Liver (tissue), 9 donors: ENCODE measurements around the gene BATF3. TPM values are rescaled to one million over a fixed set of nuclear protein-coding genes. Genes with fewer than 3 reads are reported as not detected.

Experiments
- DNase-seq: peaks from one replicate; pipeline ENCODE4 v3.0.0-alpha.2; 2017; ENCODE audit warnings: low spot score
- H3K27ac ChIP-seq, 2 donors: one replicate each; pipeline ENCODE4 v1.7.0; 2013; ENCODE audit warnings: inconsistent platforms in 2 of 2, low read length in 2 of 2, control low read depth in 1 of 2, low read depth in 1 of 2, mild to moderate bottlenecking in 1 of 2
- H3K27me3 ChIP-seq, 4 donors: one replicate each; pipeline versions ENCODE4 v1.6.1 to v1.7.0; 2013; ENCODE audit warnings: low read length in 3 of 4, inconsistent platforms in 1 of 4, mild to moderate bottlenecking in 1 of 4, moderate library complexity in 1 of 4; ENCODE audit not compliant: control insufficient read depth in 4 of 4, insufficient read depth in 4 of 4
- H3K36me3 ChIP-seq, 4 donors: one replicate each; pipeline versions ENCODE4 v1.6.1 to v1.7.0; 2013; ENCODE audit warnings: low read length in 3 of 4, mild to moderate bottlenecking in 3 of 4, low read depth in 1 of 4, moderate library complexity in 1 of 4; ENCODE audit not compliant: control insufficient read depth in 4 of 4, insufficient read depth in 3 of 4
- H3K4me1 ChIP-seq, 4 donors: one replicate each; pipeline versions ENCODE4 v1.6.1 to v1.7.0; 2013; ENCODE audit warnings: low read length in 3 of 4, mild to moderate bottlenecking in 3 of 4, moderate library complexity in 1 of 4; ENCODE audit not compliant: control insufficient read depth in 4 of 4, insufficient read depth in 4 of 4
- H3K4me3 ChIP-seq, 3 donors: one replicate each; pipeline versions ENCODE4 v1.6.1 to v1.7.0; 2013; ENCODE audit warnings: low read length in 3 of 3, control low read depth in 1 of 3, low read depth in 1 of 3, mild to moderate bottlenecking in 1 of 3
- H3K9ac ChIP-seq, 2 donors: one replicate each; pipeline ENCODE4 v1.7.0; 2013; ENCODE audit warnings: low read length in 2 of 2, mild to moderate bottlenecking in 2 of 2, moderate library complexity in 2 of 2, control low read depth in 1 of 2, low read depth in 1 of 2
- H3K9me3 ChIP-seq, 4 donors: one replicate each; pipeline versions ENCODE4 v1.6.1 to v1.7.0; 2013; ENCODE audit warnings: low read length in 3 of 4; ENCODE audit not compliant: control insufficient read depth in 4 of 4
- ATF3 ChIP-seq: IDR thresholded peaks from 2 replicates; pipeline ENCODE4 v1.6.1; 2016; ENCODE audit warnings: antibody characterized with exemption
- CTCF ChIP-seq: fragments of 150-350 bp; IDR thresholded peaks from 2 replicates; pipeline ENCODE4 v1.5.1; 2017; ENCODE audit warnings: improper control_type of control experiment, low read depth, low read length; ENCODE audit not compliant: missing input control
- EGR1 ChIP-seq, 2 donors: IDR thresholded peaks; 2 replicates each; pipeline ENCODE4 v1.6.1; 2016 to 2018; ENCODE audit warnings: antibody characterized with exemption in 2 of 2, low read depth in 2 of 2
- FOXA1 ChIP-seq: IDR thresholded peaks from 2 replicates; pipeline ENCODE4 v1.6.1; 2016; ENCODE audit warnings: antibody characterized with exemption
- FOXA2 ChIP-seq: IDR thresholded peaks from 2 replicates; pipeline ENCODE4 v1.6.1; 2016; ENCODE audit warnings: antibody characterized with exemption
- GABPA ChIP-seq, 2 donors: IDR thresholded peaks in 1 of 2; conservative IDR thresholded peaks in 1 of 2; 2 replicates each; pipeline ENCODE4 v1.6.1; 2016; ENCODE audit warnings: antibody characterized with exemption in 2 of 2, mild to moderate bottlenecking in 1 of 2, moderate library complexity in 1 of 2
- HNF4A ChIP-seq, 2 donors: conservative IDR thresholded peaks; 2 replicates each; pipeline ENCODE4 v1.6.1; 2016; ENCODE audit warnings: antibody characterized with exemption in 2 of 2, mild to moderate bottlenecking in 2 of 2
- HNF4G ChIP-seq: IDR thresholded peaks from 2 replicates; pipeline ENCODE4 v1.6.1; 2016; ENCODE audit warnings: antibody characterized with exemption
- JUND ChIP-seq, 2 donors: IDR thresholded peaks; 2 replicates each; pipeline ENCODE4 v1.6.1; 2016; ENCODE audit warnings: antibody characterized with exemption in 2 of 2
- MAX ChIP-seq: IDR thresholded peaks from 2 replicates; pipeline ENCODE4 v1.6.1; 2016; ENCODE audit warnings: antibody characterized with exemption
- NR2F2 ChIP-seq: IDR thresholded peaks from 2 replicates; pipeline ENCODE4 v1.6.1; 2016; ENCODE audit warnings: antibody characterized with exemption
- RAD21 ChIP-seq, 2 donors: IDR thresholded peaks; 2 replicates each; pipeline ENCODE4 v1.6.1; 2016; ENCODE audit warnings: antibody characterized with exemption in 2 of 2, mild to moderate bottlenecking in 2 of 2
- REST ChIP-seq: IDR thresholded peaks from 2 replicates; pipeline ENCODE4 v1.6.1; 2016; ENCODE audit warnings: antibody characterized with exemption, mild to moderate bottlenecking
- RXRA ChIP-seq, 2 donors: IDR thresholded peaks; 2 replicates each; pipeline ENCODE4 v1.6.1; 2017 to 2018; ENCODE audit warnings: antibody characterized with exemption in 2 of 2, mild to moderate bottlenecking in 1 of 2
- SP1 ChIP-seq: IDR thresholded peaks from 2 replicates; pipeline ENCODE4 v1.6.1; 2018; ENCODE audit warnings: antibody characterized with exemption, mild to moderate bottlenecking
- TAF1 ChIP-seq: conservative IDR thresholded peaks from 2 replicates; pipeline ENCODE4 v1.6.1; 2016; ENCODE audit warnings: antibody characterized with exemption, mild to moderate bottlenecking
- YY1 ChIP-seq: IDR thresholded peaks from 2 replicates; pipeline ENCODE4 v1.6.1; 2016; ENCODE audit warnings: antibody characterized with exemption, mild to moderate bottlenecking
- ZBTB33 ChIP-seq: IDR thresholded peaks from 2 replicates; pipeline ENCODE4 v1.6.1; 2016; ENCODE audit warnings: antibody characterized with exemption
- WGBS: extraction: QIAGEN DNeasy Blood & Tissue Kit; methylation state at CpG from one replicate; pipeline ENCODE4 v1.1.7; 2013; 5-methylcytosine and 5-hydroxymethylcytosine counted together
- polyA plus RNA-seq, 2 donors: library from polyadenylated mRNA; stranded (reverse) in 1 of 2; unstranded in 1 of 2; fragments of 200-250 nt in 1 of 2; fragments of >200 nt in 1 of 2; fragmentation: Nextera tagmentation in 1 of 2; extraction: Ambion mirVana in 1 of 2; gene quantifications; one replicate each; pipeline versions ENCODE4 v1.2.1 to v1.2.3, GENCODE V29; 2013 to 2015
- total RNA-seq, 2 donors: library from RNA; depleted of rRNA; stranded (reverse); fragments of >200 nt; gene quantifications; one replicate each; pipeline ENCODE4 v1.2.3, GENCODE V29; 2014
- donor health status: healthy.
- donor health status: healthy.
- donor health status: healthy.
- donor health status: healthy.
- donor health status: healthy.

The BATF3 gene
- total and polyA plus RNA-seq, 4 donors = 0.65 to 1.0 (median 0.91) TPM

DNA sequence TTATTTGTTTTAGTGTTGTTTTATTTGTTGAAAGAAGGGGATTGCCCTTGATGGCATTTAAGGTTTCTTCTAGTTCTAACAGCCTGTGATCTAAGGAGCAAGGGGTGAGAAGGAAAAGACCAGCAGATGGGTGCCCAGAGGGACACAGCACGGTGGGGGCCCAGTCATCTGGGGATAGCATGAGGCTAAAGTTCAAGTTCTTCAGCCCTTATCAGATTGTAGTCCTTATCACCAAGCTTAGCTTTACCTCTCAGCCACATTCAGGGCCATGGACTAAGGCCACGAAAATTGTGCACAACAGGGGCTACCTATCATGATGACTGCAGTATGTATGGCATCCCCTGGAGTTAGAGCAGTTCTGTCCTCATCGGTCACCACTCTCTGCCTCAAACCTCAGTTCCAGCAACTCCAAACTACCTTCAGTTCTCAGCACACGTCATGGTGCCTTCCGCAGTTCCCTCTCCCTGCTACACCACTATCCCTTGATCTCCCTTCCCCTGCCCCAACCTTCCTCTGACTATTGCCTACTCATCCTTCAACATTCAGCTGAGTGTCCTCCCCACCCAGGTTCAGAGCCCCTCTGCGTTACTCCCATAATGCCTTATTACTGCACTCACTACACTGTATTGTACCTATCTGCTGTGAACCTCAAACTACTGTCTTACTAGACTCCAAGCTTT is 54.6 kb downstream of the BATF3 start:
- Histone ChIP-seq H3K4me1 (no peaks in the 10 kb centered on the region), H3K9ac (no peak overlapping the region), H3K27me3 (no peaks in the 10 kb centered on the region), H3K9me3 (no peaks in the 10 kb centered on the region), H3K36me3 (no peaks in the 10 kb centered on the region), H3K4me3 (no peak overlapping the region), H3K27ac (no peak overlapping the region)
- 79% methylated on average over 6 of the region's 6 CpGs for WGBS
- DNase-seq = no peak
- no peak for TF ChIP-seq EGR1 (IDR thresholded peaks at IDR 0.05; ENCODE audit: low read depth in 2 of 2)
- no peak for TF ChIP-seq NR2F2
- no peak for TF ChIP-seq GABPA (IDR thresholded peaks at IDR 0.05 in 1 of 2, conservative IDR thresholded peaks at IDR 0.05 in 1 of 2)
- TF ChIP-seq SP1 = no peak
- TF ChIP-seq RXRA (IDR thresholded peaks at IDR 0.05) = no peak
- TF ChIP-seq HNF4A (conservative IDR thresholded peaks at IDR 0.05) = no peak
- no peak for TF ChIP-seq CTCF
- no peak for TF ChIP-seq YY1
- TF ChIP-seq HNF4G = no peak
- no peak for TF ChIP-seq ZBTB33
- TF ChIP-seq JUND (IDR thresholded peaks at IDR 0.05) = no peak
- no peak for TF ChIP-seq ATF3
- TF ChIP-seq TAF1 = no peak

DNA sequence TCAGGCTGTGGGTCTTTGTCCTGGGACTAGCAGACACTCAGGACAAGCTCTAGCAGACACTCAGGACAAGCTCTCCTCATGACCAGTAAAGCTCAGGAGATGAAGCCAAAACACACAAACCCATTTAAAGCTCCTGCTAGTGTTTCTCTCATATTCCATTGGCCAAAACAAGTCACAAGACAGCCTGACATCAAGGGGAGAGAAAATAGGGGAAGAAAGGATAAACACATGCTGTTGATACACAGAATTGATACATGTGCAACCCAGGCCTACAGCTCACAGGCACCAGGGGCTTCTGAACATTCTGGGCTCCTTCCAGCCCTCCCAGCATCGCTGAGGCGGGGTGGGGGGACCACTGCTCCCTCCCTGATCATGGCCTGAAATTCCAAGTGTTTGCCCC is 55.8 kb downstream of the BATF3 start:
- DNase-seq = no peak
- H3K4me3 ChIP-seq = no peak overlapping the region
- TF ChIP-seq SP1 (no peak), NR2F2 (no peak), TAF1 (no peak), CTCF (no peak), REST (no peak), HNF4G (no peak), JUND (IDR thresholded peaks at IDR 0.05) (no peak), GABPA (IDR thresholded peaks at IDR 0.05 in 1 of 2, conservative IDR thresholded peaks at IDR 0.05 in 1 of 2) (no peak), MAX (no peak), FOXA1 (no peak), RAD21 (IDR thresholded peaks at IDR 0.05) (no peak), RXRA (IDR thresholded peaks at IDR 0.05) (no peak), HNF4A (conservative IDR thresholded peaks at IDR 0.05) (no peak), FOXA2 (no peak), ZBTB33 (no peak), EGR1 (IDR thresholded peaks at IDR 0.05; ENCODE audit: low read depth in 2 of 2) (no peak), YY1 (no peak), ATF3 (no peak)
- H3K36me3 ChIP-seq = no peaks in the 10 kb centered on the region
- 92% methylated on average over 2 of the region's 2 CpGs for WGBS
- H3K9me3 ChIP-seq = no peaks in the 10 kb centered on the region
- peaks cover 0 to 2% (median 0%) of the 10 kb centered on the region in 4 donors for H3K4me1 ChIP-seq
- H3K27me3 ChIP-seq = no peaks in the 10 kb centered on the region
- H3K9ac ChIP-seq = no peak overlapping the region
- no peak overlapping the region for H3K27ac ChIP-seq
